ENCODE results near the gene CTDP1.

- TF ChIP-seq CTCF (conservative IDR thresholded peaks at IDR 0.05; ENCODE audit: low read depth, low read length) (no peak), EZH2 (IDR thresholded peaks at IDR 0.05; ENCODE audit: borderline replicate concordance, low read depth, low read length, poor library complexity, severe bottlenecking) (no peak)
Measured at GRCh38 chr18:79698668-79699335, 19.2 kb downstream of the CTDP1 start.

Measured in A673 (cell line).